SK-N-MC (cell line): Measurements from ENCODE around the gene LRMDA.

Source experiments
- EZH2 ChIP-seq: fragments of 200-600 bp; sonication (generic); IDR thresholded peaks from one replicate; pipeline ENCODE4 v1.6.1; 2017; ENCODE audit warnings: antibody characterized with exemption
- FOXP2 ChIP-seq: optimal IDR thresholded peaks from 2 replicates; pipeline ENCODE3; 2011; ENCODE audit warnings: mild to moderate bottlenecking, moderate library complexity; ENCODE audit not compliant: insufficient read depth; ENCODE audit errors: extremely low read length, control extremely low read depth

GRCh38 chr10:76072384-76072783 lies 641.0 kb downstream of the LRMDA start:
- TF ChIP-seq EZH2 (no peak), FOXP2 (no peak)
